DND-41 (cell line): ENCODE results near the gene GVQW3.

ENCODE experiments used
- ATAC-seq: fragments of 200-7000 bp; cut with Tn5 transposase; 3 replicates; pipeline ENCODE4 v1.9.1; 2021; ENCODE audit warnings: low read depth; ENCODE audit not compliant: insufficient read depth
- DNase-seq: peaks from one replicate; pipeline ENCODE4 v3.0.0-alpha.2; 2020
- H2AFZ ChIP-seq: 2 replicates; pipeline ENCODE4 v1.6.0; 2012; ENCODE audit warnings: low read depth, low read length
- H3K27ac ChIP-seq: 2 replicates; pipeline ENCODE4 v1.5.1; 2012; ENCODE audit warnings: low read length, inconsistent platforms
- H3K27me3 ChIP-seq: fragments of 200-600 bp; sonication (generic); 2 replicates; pipeline ENCODE4 v1.6.0; 2012; ENCODE audit warnings: low read length, mild to moderate bottlenecking, inconsistent platforms; ENCODE audit not compliant: insufficient read depth, poor library complexity
- H3K36me3 ChIP-seq: 2 replicates; pipeline ENCODE4 v1.5.1; 2012; ENCODE audit warnings: low read length, inconsistent platforms; ENCODE audit not compliant: insufficient read depth
- H3K4me1 ChIP-seq: 2 replicates; pipeline ENCODE4 v1.5.1; 2012; ENCODE audit warnings: mild to moderate bottlenecking, low read length; ENCODE audit not compliant: insufficient read depth
- H3K4me2 ChIP-seq: 2 replicates; pipeline ENCODE4 v1.6.0; 2012; ENCODE audit warnings: mild to moderate bottlenecking, moderate library complexity, low read length, inconsistent platforms; ENCODE audit not compliant: insufficient read depth
- H3K4me3 ChIP-seq, 2 experiments: fragments of 200-600 bp in 1 of 2; shearing (Covaris generic) in 1 of 2; 2 replicates each; pipeline ENCODE4 v1.5.1; 2012 to 2016; ENCODE audit warnings: inconsistent platforms in 2 of 2, low read length in 2 of 2, mild to moderate bottlenecking in 2 of 2, low read depth in 1 of 2, moderate library complexity in 1 of 2
- H3K79me2 ChIP-seq: 2 replicates; pipeline ENCODE4 v1.6.0; 2012; ENCODE audit warnings: low read length, inconsistent platforms; ENCODE audit not compliant: insufficient read depth
- H3K9ac ChIP-seq: 2 replicates; pipeline ENCODE4 v1.6.0; 2012; ENCODE audit warnings: low read depth, mild to moderate bottlenecking, inconsistent platforms, low read length, moderate library complexity
- H3K9me3 ChIP-seq: 2 replicates; pipeline ENCODE4 v1.5.1; 2012; ENCODE audit warnings: low read length, moderate library complexity, mild to moderate bottlenecking, inconsistent platforms; ENCODE audit not compliant: insufficient read depth, severe bottlenecking
- H4K20me1 ChIP-seq: 2 replicates; pipeline ENCODE4 v1.6.0; 2012; ENCODE audit warnings: low read length; ENCODE audit not compliant: insufficient read depth
- EZH2 ChIP-seq: IDR thresholded peaks from 3 replicates; pipeline ENCODE4 v1.6.1; 2012; ENCODE audit warnings: borderline replicate concordance, low read depth, mild to moderate bottlenecking, moderate library complexity, low read length, inconsistent platforms; ENCODE audit not compliant: severe bottlenecking
- TF ChIP-seq, protein P1 (sequence below): IDR thresholded peaks from 2 replicates; pipeline ENCODE4 v1.5.1; 2012; ENCODE audit warnings: borderline replicate concordance, low read length, moderate library complexity, mild to moderate bottlenecking; ENCODE audit not compliant: poor library complexity, severe bottlenecking; ENCODE audit errors: extremely low read depth

Gene GVQW3

DNA sequence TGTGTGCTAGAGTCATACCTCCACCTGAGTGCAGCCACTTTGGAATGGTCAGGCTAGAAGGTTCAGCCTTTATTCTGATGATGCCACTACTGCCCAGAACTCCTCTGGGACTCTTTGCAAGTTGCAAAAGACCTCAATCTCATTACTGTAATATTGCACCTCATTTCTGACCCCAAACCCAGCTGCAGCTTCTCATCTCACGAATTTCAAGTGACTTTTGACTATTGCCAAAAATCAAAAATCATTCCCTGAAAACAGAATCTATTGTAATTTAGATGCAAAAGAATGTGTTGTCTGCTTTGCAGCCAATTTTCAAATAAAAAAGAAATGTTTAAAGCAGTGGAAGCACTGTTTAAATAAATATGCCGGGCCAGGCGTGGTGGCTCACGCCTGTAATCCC, 25.2 kb downstream of the GVQW3 start:
- Histone ChIP-seq H3K9me3 (no peaks in the 10 kb centered on the region), H3K4me1 (no peaks in the 10 kb centered on the region), H2AFZ (no peak overlapping the region), H3K9ac (no peak overlapping the region), H3K4me3 (no peak overlapping the region), H3K27me3 (no peaks in the 10 kb centered on the region), H3K79me2 (no peaks in the 10 kb centered on the region), H3K4me2 (no peak overlapping the region), H3K36me3 (no peaks in the 10 kb centered on the region), H4K20me1 (no peaks in the 10 kb centered on the region), H3K27ac (no peak overlapping the region)
- DNase-seq (no peak), ATAC-seq (no peak)
- TF ChIP-seq, protein P1, sequence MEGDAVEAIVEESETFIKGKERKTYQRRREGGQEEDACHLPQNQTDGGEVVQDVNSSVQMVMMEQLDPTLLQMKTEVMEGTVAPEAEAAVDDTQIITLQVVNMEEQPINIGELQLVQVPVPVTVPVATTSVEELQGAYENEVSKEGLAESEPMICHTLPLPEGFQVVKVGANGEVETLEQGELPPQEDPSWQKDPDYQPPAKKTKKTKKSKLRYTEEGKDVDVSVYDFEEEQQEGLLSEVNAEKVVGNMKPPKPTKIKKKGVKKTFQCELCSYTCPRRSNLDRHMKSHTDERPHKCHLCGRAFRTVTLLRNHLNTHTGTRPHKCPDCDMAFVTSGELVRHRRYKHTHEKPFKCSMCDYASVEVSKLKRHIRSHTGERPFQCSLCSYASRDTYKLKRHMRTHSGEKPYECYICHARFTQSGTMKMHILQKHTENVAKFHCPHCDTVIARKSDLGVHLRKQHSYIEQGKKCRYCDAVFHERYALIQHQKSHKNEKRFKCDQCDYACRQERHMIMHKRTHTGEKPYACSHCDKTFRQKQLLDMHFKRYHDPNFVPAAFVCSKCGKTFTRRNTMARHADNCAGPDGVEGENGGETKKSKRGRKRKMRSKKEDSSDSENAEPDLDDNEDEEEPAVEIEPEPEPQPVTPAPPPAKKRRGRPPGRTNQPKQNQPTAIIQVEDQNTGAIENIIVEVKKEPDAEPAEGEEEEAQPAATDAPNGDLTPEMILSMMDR: no peak
- TF ChIP-seq EZH2: no peak

DNA sequence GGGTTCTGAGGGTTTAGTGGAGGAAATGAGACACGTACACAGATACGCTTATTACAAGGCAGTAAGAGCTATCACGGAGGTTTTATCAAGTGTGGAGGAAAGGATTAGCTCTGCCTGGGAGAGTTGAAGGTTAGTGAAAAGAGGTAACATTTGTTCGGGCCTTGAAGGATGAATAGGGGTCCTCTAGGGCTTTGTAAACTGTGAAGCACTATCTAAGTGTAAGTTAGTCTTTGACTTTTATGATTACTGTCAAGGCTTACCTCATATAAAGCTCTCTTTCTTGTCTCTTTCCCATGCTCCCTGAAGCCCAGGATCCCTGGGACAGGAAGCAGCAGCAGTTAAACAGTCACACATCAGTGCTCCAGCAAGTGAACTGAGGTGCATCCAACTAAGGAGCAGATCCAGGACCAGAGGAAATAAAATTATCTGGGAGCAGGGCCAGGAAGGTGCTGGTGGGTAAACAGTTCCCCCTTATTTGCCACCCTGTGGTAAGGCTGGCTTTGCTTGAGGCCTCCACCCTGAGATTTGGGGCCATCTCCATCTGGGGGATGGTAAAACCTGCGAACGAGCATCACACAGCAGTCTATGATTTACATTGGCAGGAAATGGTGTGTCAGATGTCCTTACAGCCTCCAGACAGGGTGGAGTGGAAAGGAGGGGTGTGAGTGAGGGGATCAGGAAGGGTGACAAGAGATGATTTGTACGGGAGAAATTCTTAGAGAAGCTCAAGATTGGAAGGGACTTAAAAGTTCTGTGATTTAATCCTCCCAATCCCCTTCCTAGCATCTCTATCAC, 27.2 kb downstream of the GVQW3 start:
- no peak for TF ChIP-seq EZH2
- TF ChIP-seq, protein P1: no peak
- H3K27me3 ChIP-seq: no peaks in the 10 kb centered on the region
- H2AFZ ChIP-seq: no peak overlapping the region
- ATAC-seq (no peak), DNase-seq (no peak)
- no peak overlapping the region for H3K4me3 ChIP-seq
- H3K27ac ChIP-seq: no peak overlapping the region
- no peak overlapping the region for H3K9ac ChIP-seq
- no peaks in the 10 kb centered on the region for H3K9me3 ChIP-seq
- H3K4me1 ChIP-seq: no peaks in the 10 kb centered on the region
- no peak overlapping the region for H3K4me2 ChIP-seq
- no peaks in the 10 kb centered on the region for H3K36me3 ChIP-seq
- no peaks in the 10 kb centered on the region for H4K20me1 ChIP-seq
- no peaks in the 10 kb centered on the region for H3K79me2 ChIP-seq

DNA sequence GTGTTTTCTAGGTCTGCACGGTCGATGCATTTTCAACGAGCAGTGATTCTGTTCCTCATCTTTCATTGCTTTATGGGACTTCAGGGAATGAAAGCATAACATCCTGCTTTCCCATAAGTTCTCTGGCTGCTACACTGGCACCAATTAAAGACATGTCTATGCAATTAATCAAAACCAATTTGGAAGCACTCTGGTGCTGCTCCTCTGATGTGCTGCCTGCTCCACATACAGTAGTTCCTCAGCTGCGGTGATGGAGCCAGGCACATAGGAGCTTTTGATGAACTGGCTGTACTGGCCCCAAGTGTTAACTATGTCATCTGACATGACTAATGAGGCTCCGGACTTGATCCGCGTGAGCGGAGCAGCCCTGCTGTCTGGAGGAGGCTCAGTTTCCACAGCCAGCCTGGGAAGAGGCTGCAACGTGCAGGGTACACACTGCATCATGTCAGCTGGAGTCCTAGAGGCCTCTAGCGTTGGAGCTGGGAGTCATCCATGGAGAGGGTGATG, 29.8 kb downstream of the GVQW3 start:
- Histone ChIP-seq H3K36me3 (no peaks in the 10 kb centered on the region), H3K4me2 (no peak overlapping the region), H3K79me2 (no peaks in the 10 kb centered on the region), H3K27me3 (no peaks in the 10 kb centered on the region), H3K9me3 (no peaks in the 10 kb centered on the region), H3K4me3 (no peak overlapping the region), H3K4me1 (no peaks in the 10 kb centered on the region), H2AFZ (no peak overlapping the region), H3K9ac (no peak overlapping the region), H4K20me1 (no peaks in the 10 kb centered on the region), H3K27ac (no peak overlapping the region)
- TF ChIP-seq, protein P1: no peak
- no peak for TF ChIP-seq EZH2
- DNase-seq: no peak
- ATAC-seq: no peak
